Superior temporal gyrus (tissue), 1 donor: ENCODE results near the gene CERS6.
"Not testable (repeated sequence)": the region's sequence is repeated elsewhere in the genome, so short reads cannot be mapped to it uniquely, and the experiment has no call there.

Experiments used
- DNase-seq: peaks from one replicate; pipeline ENCODE4 v3.0.0-alpha.2; 2016; ENCODE audit errors: extremely low spot score

Gene CERS6

DNA sequence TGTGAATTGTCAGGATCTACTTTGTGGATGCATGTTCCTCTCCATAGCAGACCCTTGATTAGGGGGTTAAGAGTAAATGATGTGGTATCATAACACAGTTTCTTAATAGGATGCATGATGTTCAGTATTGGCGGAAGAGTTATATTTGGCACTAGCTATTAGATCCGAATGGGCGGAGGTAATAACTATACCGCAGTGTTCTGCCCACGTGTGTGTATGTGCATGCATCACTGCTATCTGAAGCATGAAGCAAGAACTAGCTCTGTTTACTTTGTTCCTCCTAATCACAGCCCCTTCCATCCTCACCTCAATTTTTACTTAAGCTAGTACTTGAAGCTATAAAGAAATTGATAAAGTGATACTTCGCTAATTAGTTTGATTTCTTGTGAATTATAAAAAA lies 186.8 kb downstream of the CERS6 start:
- DNase-seq = no peak

DNA sequence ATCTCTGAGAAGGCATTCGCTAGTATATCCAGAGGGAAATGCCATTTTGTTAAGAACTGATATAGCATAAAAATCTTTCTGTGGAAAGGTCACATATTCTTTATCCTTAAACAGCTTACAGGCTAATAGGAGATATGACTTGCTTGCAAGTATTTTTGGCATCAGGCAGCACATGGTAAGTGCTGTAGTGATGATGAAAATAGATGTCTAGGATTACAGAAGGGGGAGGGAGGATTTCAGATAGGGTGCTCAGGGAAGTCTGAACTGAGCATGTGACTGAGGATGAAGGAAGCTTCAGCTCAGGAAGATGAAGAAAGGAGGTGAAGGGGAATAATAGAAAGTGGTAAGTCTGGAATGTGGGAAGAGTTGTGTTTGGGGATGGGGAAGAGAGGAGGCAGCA lies 187.9 kb downstream of the CERS6 start:
- DNase-seq = no peak

DNA sequence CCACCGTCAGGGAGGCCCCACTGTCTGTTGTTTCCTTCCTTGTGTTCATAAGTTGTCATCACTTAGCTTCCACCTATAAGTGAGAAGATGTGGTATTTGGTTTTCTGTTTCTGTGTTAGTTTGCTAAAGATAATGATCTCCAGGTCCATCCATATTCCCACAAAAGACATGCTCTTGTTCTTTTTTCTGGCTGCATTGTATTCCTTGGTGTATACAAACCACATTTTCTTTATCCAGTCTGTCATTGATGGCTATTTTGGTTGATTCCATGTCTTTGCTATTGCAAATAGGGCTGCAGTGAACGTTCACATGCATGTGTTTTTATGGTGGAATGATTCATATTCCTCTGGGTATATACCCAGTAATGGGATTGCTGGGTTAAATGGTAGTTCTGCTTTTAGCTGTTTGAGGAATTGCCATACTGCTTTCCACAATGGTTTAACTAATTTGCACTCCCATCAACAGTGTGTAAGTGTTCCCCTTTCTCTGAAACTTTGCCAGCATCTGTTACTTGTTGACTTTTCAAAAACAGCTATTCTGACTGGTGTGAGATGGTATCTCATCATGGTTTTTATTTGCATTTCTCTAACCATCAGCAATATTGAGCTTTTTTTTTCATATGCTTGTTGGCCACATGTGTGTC lies 189.7 kb downstream of the CERS6 start:
- no peak for DNase-seq

DNA sequence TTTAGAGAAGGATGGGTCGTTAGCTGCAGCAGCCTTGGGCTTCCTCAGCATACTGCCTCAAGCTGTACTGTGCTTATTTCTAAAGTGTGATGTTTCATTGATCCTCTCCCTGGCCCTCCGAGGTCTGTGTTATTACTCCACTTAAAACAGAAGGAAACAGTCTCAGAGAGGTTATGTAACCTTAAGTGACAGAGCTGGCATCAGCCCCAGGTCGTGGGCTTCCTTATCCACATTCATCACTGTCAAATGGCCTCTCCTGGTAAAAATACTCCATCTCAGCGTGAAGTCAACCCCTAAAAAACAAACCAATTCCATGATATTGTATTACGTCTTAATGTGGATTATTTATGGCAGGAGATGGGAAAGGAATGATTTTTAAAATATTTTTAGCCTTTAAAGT lies 193.0 kb downstream of the CERS6 start:
- DNase-seq = no peak

DNA sequence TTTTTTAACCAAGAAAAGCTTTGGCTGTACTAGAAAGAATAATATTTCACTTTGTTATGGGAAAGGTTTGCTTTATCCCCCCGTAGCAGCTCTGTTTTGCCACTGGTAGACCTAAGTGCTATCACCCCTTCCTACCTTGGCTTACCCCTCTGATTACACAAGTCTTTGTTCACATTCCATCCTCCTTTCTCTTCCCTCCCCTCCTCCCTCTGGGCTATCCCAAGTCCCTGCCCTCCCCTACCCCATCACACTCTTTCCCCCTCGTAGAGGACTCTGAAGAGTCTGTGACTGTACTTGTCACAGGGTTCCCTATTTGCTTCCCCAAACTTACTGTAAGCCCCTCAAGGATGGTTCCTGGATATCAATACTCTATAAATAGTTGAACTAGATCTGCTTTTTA lies 193.5 kb downstream of the CERS6 start:
- DNase-seq = no peak

DNA sequence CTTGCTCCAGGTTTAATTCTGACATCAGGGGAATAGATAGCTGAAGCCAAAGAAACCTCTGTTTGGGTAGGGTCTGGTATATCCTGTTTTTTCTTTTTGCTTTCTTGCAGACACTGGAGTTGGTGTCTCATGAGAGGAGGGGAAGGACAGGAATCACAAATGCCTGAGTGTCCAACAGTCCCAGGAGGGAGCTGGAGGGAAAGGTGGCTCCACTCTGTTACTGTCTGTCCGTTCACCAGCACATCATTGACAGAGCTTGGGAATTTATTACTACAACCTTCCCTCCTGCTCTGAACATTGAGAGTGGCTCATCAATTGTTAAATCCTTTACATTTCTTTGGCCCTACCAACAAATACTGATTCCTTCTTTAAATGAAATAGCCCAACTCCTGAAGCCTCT lies 194.1 kb downstream of the CERS6 start:
- no peak for DNase-seq

DNA sequence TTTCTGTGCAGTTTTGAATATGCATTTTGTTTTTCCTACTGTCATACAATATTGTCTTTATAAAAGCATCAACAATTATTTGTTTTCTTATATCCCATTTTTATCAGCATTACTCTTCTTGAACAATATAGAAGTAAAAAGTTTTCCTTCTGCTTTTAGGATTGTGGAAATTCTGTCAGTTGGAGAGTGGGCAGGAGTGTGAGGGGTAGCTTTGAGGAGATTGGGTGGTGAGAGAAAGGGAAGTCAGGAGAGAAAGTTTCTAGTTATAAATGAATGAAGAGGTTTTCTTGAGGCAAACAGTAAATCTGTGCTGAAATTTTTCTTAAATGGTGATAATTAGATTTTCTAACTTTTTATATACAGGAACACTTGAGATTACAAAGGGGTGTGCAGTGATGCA lies 194.7 kb downstream of the CERS6 start:
- no peak for DNase-seq

DNA sequence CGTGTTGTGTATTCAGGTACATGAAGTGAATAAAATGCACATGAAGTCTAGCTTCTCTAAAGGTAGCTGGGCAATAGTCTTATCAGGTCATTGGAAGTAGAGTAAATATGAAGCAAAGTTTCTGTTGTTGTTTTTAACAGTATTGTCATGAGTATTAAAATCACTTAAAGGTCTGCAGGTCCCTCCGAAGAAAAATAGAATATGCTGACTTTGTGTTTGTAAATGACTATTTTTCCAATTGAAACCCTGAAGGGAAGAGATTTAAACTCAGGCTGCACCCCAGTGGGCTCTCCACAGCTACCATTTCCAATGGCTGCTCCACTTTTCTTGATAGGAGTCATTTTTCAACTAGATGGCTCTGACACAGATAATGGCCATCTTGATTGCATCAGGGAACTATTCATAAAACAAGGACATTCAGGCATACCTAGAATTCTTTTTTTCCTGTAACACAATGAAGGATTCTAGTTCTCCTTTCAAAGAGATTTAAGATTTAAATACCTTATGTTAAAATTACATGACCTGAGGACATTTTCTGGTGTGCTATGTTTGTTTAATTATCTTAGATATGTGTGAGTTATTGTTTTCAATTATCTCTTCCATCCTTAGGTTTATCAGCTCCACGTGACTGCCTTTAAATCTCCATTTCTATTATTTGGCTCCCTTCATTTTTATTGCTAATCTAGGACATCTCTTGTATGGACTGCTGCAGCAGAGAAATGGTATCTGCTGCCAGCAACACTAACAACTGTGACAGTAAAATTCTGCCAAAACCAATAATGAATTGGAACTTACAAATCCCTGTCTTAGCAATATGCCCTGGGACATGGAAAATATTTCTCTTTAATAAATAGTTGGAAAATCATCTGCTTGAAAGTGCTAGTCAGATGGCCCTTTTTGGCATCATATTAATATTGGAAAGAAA lies 197.2 kb downstream of the CERS6 start:
- DNase-seq = no peak

DNA sequence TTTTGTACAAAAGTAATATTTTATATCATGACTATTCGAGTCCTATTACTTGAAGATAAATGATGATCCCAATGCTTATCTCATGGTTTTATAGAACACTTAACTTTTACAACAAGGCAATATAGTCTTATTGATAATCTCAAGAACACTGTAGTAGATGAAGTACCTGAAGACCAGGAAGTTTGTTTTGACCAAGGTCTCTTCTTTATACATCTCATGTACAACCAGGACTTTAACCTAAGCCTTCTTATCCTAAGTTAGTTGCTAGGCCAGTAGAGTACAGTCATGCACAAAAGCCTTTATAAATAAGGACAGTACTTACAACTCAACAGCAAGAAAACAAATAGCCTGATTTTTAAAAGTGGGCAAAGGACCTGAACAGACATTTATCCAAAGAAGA lies 198.6 kb downstream of the CERS6 start:
- no peak for DNase-seq

DNA sequence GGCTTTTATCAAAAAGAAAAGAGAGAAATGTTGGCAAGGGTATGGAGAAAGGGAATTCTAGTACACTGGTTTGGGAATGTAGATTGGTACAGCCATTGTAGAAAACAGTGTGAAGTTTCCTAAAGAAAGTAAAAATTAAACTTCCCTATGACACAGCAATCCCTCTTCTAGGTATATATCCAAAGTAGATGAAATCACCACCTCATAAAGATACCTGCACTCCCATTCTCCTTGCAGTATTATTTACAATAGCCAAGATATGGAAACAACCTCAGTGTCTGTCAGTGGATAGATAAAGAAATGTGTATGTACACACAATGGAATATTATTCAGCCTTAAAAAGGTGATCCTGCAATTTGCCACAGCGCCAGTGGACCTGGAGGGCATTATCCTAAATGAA lies 199.1 kb downstream of the CERS6 start:
- no peak for DNase-seq

DNA sequence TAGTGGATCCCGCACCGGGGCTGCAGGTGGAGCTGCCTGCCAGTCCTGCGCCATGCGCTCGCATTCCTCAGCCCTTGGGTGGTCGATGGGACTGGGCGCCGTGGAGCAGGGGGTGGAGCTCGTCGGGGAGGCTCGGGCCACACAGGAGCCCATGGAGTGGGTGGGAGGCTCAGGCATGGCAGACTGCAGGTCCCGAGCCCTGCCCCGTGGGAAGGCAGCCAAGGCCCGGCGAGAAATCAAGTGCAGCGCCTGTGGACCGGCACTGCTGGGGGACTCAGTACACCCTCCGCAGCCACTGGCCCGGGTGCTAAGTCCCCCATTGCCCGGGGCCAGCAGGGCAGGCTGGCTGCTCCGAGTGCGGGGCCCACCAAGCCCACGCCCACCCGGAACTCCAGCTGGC lies 201.3 kb downstream of the CERS6 start:
- DNase-seq = not testable (repeated sequence)

DNA sequence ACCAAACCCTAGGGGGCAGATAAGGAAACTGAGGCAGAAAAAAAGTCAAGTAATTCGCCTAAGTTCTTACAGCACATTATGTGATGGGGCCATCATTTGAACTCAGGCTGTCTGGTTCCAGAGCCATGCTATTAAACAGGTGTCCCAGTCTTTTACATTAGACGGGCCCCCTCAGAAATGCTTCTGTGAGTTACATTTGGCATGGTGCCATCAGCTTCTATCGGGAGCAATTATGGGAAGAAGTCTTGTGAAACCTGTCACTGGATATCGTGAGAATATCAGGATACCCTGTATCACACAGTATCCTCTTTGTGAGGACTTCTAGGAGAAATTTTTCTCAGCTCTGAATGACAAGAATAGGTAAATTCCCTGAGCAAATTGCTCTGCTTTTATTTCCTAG lies 202.6 kb downstream of the CERS6 start:
- DNase-seq = no peak

DNA sequence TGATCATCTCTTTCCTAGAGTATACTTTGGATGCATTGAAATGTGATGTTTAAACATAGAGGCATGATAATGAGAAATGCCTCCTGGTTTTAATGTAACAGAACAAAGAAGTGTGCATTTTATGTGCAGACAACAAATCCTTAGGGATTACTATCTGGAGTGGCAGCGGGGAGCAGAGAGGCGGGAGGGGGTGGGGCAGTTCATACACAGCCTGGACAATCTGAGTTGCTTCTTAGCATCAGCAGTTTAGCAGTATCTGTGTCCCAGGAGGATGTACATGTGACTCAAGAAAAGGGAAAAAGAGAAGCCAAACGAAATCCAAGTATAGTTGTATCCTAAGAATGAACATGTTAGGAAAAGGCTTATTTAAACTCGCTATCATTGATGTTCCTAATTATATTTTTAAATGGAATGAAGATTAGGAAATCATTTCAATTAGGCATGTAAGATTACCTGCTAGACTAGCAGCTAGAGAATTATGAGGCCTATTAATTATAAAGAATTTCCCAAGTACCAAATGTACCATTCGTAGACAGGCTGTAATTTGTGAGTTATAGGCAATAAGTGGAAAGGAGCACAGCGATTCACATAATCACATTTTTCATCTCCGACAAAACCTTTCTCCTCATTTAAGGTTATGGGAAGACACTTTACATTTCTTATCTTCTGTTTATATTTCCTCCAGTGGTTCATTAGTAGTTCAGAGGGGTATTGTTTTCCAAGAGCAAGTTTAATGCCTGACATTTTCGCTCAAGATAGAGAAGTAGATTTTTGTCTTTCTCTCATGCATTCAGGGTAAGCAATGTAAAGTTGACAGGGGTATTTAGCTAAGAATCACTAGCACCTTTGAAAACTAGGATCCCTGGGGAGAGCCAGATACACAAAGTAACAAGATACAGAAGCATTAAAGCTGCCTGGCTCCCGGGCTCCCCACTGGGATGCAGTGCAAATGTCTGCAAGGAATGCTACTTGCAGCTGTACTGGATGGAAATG lies 205.1 kb downstream of the CERS6 start:
- no peak for DNase-seq

DNA sequence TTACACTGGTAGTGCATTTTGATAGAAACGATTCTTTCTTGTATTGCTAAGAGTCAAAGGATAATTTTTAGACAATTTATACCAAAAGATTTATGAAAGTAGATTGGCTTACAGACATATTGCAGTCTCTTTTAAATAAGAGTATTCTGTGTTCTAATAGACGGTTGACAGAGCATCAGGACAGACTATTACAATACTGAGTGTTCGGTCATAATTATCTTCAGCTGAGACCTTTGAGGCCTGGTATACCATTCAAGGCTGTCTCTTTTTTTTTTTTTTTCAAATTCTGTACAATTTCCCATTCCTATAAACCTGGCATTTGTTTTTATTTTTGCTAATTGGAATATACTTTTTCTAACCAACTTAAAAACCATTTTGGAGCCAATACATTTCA lies 205.8 kb downstream of the CERS6 start:
- DNase-seq = no peak

DNA sequence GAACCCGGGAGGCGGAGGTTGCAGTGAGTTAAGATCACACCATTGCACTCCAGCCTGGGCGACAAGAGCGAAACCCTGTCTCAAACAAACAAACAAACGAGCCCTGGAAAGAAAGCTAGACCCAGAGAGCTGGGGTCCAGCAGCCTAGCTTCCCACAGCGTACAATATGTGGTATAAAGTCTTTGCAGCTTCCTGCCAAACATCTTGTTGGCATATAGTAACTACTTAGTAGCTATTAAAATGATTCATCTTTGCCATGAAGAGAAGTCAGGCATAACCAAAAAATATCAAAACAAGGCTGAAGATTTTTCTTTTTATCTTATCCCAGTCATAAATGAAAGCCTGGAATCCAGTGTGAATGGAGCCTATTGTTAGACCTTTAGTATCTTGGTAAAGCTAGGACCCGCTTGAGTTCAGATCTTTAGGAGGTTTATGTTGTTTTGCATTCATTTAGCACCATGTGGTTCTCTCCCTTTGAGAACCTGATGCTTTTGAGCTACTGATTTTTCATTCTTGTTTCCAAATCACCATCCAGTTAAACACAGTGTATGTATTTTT lies 206.7 kb downstream of the CERS6 start:
- no peak for DNase-seq

DNA sequence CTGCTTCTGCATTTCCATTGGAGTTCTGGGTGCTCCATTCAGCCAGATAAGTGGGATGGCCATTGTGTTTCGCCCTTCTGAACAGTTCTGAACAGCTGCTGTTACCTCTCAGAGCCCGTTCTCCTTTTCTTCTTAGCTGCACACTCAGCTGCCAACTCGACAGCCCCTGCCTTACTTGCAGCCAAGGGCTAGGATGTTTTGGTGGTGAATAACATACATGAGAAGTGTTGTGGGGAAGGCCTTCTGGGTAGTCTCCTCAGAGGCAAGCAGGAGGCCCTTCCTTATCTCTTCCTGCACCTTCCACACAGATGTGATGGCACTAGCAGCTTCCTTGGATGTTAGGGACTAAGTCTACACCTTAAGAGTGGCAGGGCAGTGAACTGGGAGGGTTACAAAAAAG lies 207.9 kb downstream of the CERS6 start:
- DNase-seq = no peak

DNA sequence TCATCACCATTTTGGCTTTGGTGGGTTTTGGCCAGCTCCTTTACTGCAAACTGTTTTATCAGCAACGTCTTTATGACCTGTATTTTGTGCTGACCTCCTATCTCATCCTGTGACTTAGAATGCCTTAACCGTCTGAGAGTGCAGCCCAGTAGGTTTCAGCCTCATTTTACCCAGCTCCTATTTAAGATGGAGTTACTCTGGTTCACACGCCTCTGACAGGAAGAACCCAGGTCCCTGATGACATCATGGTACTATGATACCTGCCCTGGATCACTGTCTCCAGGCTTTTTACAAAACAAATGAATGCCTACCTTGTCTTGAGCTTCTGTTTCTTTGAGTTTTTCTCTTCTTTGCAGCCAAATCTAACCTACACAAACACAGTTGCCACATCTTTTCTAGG lies 208.6 kb downstream of the CERS6 start:
- not testable (repeated sequence) for DNase-seq

DNA sequence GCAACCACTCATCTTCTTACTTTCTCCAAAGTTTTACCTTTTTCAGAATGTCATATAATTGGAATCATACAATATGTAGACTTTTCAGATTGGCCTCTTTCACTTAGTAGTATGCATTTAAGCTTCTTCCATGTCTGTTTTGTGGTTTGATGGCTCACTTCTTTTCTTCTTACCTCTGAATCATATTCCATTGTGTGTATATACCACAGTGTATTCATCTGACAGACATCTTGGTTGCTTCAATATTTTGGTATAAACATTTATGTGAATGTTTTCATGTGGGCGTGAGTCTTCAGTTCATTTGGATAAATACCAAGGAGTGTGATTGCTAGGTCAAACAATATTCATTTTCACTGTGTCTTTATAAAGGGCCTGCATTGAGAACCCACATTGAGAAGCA lies 210.3 kb downstream of the CERS6 start:
- no peak for DNase-seq

DNA sequence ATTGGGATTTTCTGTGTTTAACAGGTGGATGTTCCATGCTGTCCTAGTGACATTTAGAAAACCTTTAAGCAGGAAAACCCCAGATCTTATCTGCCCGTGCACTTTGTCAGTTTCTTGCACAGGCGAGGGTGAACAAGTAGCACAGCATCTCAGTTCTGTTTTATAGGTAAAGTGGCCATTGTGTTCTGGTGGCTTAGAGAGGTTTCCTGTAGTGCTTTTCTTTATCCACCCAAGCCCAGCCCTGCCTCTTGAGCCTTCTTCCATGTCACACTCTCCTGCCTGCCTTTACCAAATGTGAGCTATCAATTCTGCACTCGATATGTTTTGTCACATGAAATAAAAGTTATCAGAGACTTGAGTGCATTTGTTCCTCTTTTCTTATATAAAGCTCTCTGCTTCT lies 211.1 kb downstream of the CERS6 start:
- DNase-seq = no peak

DNA sequence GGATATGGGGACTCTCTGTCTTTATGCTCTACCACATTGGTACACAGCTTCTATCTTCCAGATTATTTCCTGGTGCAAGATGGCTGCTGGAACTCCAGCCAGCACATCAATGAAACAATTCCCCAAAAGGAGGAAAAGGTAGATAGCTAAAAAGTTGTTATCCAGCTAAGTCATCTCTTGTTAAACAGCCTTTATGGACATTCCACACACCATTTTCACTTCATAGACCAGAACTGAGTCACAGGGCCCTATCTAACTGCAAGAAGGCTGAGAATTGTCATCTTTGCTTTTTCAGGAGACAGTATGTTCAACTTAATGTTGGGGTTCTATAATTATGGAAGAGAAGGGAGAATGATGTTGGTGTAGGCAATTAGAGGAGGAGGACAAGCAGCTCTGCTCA lies 213.1 kb downstream of the CERS6 start:
- DNase-seq = no peak

DNA sequence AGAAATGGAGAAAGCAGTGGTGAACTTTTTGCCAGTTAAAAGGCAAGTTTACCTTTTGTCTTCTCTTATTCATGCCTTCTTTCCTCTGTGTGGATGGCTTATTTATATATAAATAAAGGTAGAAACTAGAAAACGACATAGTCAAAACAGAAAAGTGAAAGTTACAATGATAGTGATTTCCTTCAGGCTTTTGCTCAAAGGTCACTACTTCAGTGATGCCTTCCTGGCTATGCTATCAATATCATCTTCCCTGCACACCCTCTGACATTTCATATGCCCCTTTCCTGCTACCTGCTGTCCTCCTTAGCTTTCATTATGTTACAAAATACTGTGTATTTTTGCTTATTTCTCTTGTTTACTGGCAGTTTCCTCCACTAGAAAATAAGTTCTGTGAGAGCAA lies 214.4 kb downstream of the CERS6 start:
- no peak for DNase-seq

DNA sequence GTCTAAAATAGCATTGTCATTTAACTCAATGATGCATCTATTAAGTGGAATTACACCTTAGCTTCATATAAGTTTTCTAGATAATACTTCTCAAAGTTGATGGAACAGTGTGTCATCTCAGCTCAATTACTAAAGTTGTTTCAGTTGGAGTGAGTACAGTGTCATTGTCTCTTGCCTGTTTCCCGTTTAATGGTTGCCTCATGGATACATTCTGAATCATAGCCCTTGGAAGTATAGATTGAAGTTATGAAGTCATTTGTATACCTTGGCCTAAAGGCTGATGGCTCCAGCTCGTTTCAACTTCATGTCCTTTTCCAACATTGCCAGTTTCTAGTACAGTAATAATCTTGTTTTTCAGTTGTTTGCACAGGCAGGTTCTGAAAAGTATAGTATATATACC lies 215.9 kb downstream of the CERS6 start:
- no peak for DNase-seq
